ENCODE results near the gene PLAAT2.

DNA sequence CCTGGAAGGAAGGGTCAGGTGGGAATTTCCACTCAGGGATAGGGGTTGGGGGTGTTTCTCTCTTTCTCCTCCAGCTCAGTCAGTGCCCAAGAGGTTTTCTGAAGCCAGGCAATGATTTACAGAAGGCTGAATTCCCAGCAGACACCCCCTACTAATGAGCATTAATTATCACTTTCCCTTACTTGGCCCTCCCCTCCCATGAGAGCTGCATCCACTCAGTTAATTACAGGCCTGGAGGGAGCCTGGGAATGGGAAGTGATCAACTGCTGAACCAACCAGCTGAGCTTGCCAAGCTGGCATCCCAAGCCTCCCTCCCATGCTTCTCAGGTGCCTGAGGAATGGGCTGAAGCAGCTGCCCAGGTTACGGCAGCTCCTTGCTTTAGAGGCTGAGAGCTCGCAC is 56.3 kb downstream of the PLAAT2 start:
- TF ChIP-seq NR1H2 (CRISPR knock-in tag; IDR thresholded peaks at IDR 0.05) (no peak), GABPB1 (CRISPR knock-in tag; IDR thresholded peaks at IDR 0.05) (no peak), ZNF219 (CRISPR knock-in tag; IDR thresholded peaks at IDR 0.05; ENCODE audit: borderline replicate concordance) (no peak), TCF7 (CRISPR knock-in tag; IDR thresholded peaks at IDR 0.05; ENCODE audit: low read depth) (no peak), ZNF121 (CRISPR knock-in tag; IDR thresholded peaks at IDR 0.05) (no peak)
- TF ChIP-seq, protein P1, sequence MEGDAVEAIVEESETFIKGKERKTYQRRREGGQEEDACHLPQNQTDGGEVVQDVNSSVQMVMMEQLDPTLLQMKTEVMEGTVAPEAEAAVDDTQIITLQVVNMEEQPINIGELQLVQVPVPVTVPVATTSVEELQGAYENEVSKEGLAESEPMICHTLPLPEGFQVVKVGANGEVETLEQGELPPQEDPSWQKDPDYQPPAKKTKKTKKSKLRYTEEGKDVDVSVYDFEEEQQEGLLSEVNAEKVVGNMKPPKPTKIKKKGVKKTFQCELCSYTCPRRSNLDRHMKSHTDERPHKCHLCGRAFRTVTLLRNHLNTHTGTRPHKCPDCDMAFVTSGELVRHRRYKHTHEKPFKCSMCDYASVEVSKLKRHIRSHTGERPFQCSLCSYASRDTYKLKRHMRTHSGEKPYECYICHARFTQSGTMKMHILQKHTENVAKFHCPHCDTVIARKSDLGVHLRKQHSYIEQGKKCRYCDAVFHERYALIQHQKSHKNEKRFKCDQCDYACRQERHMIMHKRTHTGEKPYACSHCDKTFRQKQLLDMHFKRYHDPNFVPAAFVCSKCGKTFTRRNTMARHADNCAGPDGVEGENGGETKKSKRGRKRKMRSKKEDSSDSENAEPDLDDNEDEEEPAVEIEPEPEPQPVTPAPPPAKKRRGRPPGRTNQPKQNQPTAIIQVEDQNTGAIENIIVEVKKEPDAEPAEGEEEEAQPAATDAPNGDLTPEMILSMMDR (IDR thresholded peaks at IDR 0.05), result no peak
- TF ChIP-seq, protein P2, sequence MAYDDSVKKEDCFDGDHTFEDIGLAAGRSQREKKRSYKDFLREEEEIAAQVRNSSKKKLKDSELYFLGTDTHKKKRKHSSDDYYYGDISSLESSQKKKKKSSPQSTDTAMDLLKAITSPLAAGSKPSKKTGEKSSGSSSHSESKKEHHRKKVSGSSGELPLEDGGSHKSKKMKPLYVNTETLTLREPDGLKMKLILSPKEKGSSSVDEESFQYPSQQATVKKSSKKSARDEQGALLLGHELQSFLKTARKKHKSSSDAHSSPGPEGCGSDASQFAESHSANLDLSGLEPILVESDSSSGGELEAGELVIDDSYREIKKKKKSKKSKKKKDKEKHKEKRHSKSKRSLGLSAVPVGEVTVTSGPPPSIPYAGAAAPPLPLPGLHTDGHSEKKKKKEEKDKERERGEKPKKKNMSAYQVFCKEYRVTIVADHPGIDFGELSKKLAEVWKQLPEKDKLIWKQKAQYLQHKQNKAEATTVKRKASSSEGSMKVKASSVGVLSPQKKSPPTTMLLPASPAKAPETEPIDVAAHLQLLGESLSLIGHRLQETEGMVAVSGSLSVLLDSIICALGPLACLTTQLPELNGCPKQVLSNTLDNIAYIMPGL (CRISPR knock-in tag; IDR thresholded peaks at IDR 0.05), result no peak
- TF ChIP-seq, protein P3, sequence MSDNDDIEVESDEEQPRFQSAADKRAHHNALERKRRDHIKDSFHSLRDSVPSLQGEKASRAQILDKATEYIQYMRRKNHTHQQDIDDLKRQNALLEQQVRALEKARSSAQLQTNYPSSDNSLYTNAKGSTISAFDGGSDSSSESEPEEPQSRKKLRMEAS (CRISPR knock-in tag; IDR thresholded peaks at IDR 0.05), result no peak
